PFSK-1 (cell line): ENCODE results near the gene RHBDD3.

Experiments
- FOXP2 ChIP-seq: optimal IDR thresholded peaks from 2 replicates; pipeline ENCODE3; 2011; ENCODE audit warnings: borderline replicate concordance, control low read depth, inconsistent platforms; ENCODE audit not compliant: insufficient read depth; ENCODE audit errors: extremely low read length, extremely low read depth
- POLR2AphosphoS5 ChIP-seq: IDR thresholded peaks from 2 replicates; pipeline ENCODE4 v1.6.1; 2012; ENCODE audit warnings: low read depth, mild to moderate bottlenecking, control low read depth, low read length, moderate library complexity
- REST ChIP-seq, 2 experiments: IDR thresholded peaks; 2 replicates each; pipeline versions ENCODE4 v1.6.1 to v1.8.0; 2011 to 2012; ENCODE audit warnings: low read depth in 2 of 2, low read length in 2 of 2, control low read depth in 1 of 2, inconsistent platforms in 1 of 2, mild to moderate bottlenecking in 1 of 2, moderate library complexity in 1 of 2; ENCODE audit not compliant: insufficient read depth in 1 of 2
- SIN3A ChIP-seq: IDR thresholded peaks from 2 replicates; pipeline ENCODE4 v1.6.1; 2012; ENCODE audit warnings: mild to moderate bottlenecking, low read length, moderate library complexity, borderline replicate concordance; ENCODE audit not compliant: insufficient read depth
- TAF1 ChIP-seq: IDR thresholded peaks from 2 replicates; pipeline ENCODE4 v1.6.1; 2012; ENCODE audit warnings: low read length, control low read depth, borderline replicate concordance; ENCODE audit not compliant: insufficient read depth

- no peak for TF ChIP-seq POLR2AphosphoS5
- TF ChIP-seq TAF1, result no peak
- no peak for TF ChIP-seq REST (IDR thresholded peaks at IDR 0.05; ENCODE audit: insufficient read depth in 1 of 2, low read depth in 2 of 2, low read length in 2 of 2)
- TF ChIP-seq SIN3A, result no peak
- TF ChIP-seq FOXP2, result no peak
Measured at GRCh38 chr22:29270475-29271271, 2.9 kb upstream of the RHBDD3 start.
